Transverse colon (tissue), 3 donors: ENCODE results near the gene EFCAB12.

Experiments used
- EP300 ChIP-seq: sonication (generic); formaldehyde crosslinking; IDR thresholded peaks from one replicate; pipeline ENCODE4 v1.6.1; 2017; ENCODE audit warnings: antibody characterized with exemption, low read depth
- POLR2A ChIP-seq: fragments of 450-650 bp; IDR thresholded peaks from one replicate; pipeline ENCODE4 v1.6.1; 2016; ENCODE audit warnings: antibody characterized with exemption, mild to moderate bottlenecking, moderate library complexity
- TF ChIP-seq, protein P1 (sequence below), 5 experiments: fragments of 200-600 bp in 3 of 5; fragments of 450-650 bp in 2 of 5; sonication (generic) in 3 of 5; IDR thresholded peaks; 1 replicate in 2 of 5; 2 replicates in 3 of 5; pipeline ENCODE4 v1.5.1; 2016 to 2017; ENCODE audit warnings: antibody characterized with exemption in 5 of 5, inconsistent platforms in 3 of 5, mild to moderate bottlenecking in 2 of 5, moderate library complexity in 1 of 5

DNA sequence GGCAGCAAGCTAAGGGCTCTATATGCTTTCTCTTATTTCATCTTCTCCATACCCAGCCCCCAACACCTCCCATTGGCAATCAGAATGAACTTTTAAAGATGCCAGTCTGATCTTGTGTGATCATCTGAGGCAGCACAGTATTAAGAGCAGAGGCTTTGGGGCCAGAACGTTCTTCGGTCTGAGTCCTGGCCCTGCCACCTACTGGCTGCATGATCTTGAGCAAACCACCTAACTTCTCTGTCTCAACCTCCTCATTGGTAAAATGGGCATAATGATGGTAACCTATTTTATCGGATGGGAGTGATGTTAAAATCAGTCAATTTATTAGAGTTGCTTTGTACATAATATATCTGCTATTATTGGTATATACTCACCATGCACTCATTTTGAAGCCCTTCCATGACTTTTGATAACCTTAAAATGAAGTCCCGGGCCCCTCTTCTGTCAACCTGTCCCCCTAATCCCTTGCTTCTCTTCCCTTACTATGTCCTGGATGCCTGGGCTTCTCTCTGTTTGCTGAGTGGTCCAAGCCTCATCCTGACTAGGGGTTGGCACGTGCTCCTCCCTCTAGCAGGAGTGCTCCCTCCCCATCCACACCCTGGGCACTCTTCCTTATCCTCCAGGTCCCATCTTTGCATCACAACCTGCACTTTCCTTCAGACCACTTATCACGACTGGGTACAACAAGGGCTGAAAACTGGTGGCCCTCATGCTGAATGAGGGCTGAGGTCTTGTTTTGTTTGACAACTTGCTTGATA is 6.3 kb downstream of the EFCAB12 start:
- TF ChIP-seq POLR2A (no peak), EP300 (no peak)
- TF ChIP-seq, protein P1, sequence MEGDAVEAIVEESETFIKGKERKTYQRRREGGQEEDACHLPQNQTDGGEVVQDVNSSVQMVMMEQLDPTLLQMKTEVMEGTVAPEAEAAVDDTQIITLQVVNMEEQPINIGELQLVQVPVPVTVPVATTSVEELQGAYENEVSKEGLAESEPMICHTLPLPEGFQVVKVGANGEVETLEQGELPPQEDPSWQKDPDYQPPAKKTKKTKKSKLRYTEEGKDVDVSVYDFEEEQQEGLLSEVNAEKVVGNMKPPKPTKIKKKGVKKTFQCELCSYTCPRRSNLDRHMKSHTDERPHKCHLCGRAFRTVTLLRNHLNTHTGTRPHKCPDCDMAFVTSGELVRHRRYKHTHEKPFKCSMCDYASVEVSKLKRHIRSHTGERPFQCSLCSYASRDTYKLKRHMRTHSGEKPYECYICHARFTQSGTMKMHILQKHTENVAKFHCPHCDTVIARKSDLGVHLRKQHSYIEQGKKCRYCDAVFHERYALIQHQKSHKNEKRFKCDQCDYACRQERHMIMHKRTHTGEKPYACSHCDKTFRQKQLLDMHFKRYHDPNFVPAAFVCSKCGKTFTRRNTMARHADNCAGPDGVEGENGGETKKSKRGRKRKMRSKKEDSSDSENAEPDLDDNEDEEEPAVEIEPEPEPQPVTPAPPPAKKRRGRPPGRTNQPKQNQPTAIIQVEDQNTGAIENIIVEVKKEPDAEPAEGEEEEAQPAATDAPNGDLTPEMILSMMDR (IDR thresholded peaks at IDR 0.05), result no peak
